ENCODE data around the gene PAXX.

GRCh38 chr9:136957901-136958300, 34.3 kb upstream of the PAXX start:
- TF ChIP-seq, protein P1, sequence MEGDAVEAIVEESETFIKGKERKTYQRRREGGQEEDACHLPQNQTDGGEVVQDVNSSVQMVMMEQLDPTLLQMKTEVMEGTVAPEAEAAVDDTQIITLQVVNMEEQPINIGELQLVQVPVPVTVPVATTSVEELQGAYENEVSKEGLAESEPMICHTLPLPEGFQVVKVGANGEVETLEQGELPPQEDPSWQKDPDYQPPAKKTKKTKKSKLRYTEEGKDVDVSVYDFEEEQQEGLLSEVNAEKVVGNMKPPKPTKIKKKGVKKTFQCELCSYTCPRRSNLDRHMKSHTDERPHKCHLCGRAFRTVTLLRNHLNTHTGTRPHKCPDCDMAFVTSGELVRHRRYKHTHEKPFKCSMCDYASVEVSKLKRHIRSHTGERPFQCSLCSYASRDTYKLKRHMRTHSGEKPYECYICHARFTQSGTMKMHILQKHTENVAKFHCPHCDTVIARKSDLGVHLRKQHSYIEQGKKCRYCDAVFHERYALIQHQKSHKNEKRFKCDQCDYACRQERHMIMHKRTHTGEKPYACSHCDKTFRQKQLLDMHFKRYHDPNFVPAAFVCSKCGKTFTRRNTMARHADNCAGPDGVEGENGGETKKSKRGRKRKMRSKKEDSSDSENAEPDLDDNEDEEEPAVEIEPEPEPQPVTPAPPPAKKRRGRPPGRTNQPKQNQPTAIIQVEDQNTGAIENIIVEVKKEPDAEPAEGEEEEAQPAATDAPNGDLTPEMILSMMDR (IDR thresholded peaks at IDR 0.05; ENCODE audit: low read depth, low read length), result no peak
- TF ChIP-seq POLR2A (IDR thresholded peaks at IDR 0.05; ENCODE audit: extremely low read depth, insufficient read length), result no peak
- TF ChIP-seq, protein P2, sequence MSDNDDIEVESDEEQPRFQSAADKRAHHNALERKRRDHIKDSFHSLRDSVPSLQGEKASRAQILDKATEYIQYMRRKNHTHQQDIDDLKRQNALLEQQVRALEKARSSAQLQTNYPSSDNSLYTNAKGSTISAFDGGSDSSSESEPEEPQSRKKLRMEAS (IDR thresholded peaks at IDR 0.05; ENCODE audit: low read depth, low read length), result no peak
